ENCODE data around the gene MTA1. TPM values are rescaled to one million over a fixed set of nuclear protein-coding genes. Genes with fewer than 3 reads are reported as not detected.

The MTA1 gene
- total and polyA plus RNA-seq, 2 donors (not counting 1 experiment from before 2014, with no cell fraction given) = 137 to 147 TPM

GRCh38 chr14:105421723-105422615, 2.3 kb downstream of the MTA1 start:
- peaks cover 47% of the 10 kb centered on the region for H4K20me1 ChIP-seq (ENCODE audit: control insufficient read depth, insufficient read depth, low read length, poor library complexity, severe bottlenecking)
- peak overlapping the region; percentile 65 for H3K27ac Mint-ChIP-seq
- H3K36me3 ChIP-seq (replicated peaks in 1 of 2; ENCODE audit: control extremely low read depth in 1 of 2, control insufficient read depth in 1 of 2, extremely low read depth in 1 of 2, insufficient read depth in 2 of 2, low read length in 1 of 2) = peaks cover 0 to 6% of the 10 kb centered on the region in 2 experiments
- H3K9ac ChIP-seq (ENCODE audit: low read length) = peak overlapping the region; percentile 23
- peak overlapping the region; percentile 91 for H3K4me2 ChIP-seq (replicated peaks; ENCODE audit: low read depth, low read length, poor library complexity, severe bottlenecking)
- peaks cover 28 to 31% of the 10 kb centered on the region in 2 donors for H3K4me1 ChIP-seq (ENCODE audit: control insufficient read depth in 2 of 2, insufficient read depth in 2 of 2, low read length in 2 of 2)
- H3K9me3 Mint-ChIP-seq (ENCODE audit: insufficient read depth) = no peaks in the 10 kb centered on the region
- peaks cover 0 to 3% (median 0%) of the 10 kb centered on the region in 3 donors for H3K9me3 ChIP-seq (ENCODE audit: control extremely low read depth in 1 of 3, control insufficient read depth in 2 of 3, insufficient read depth in 1 of 3, low read length in 2 of 3)
- H3K27me3 ChIP-seq (replicated peaks in 1 of 4; ENCODE audit: control extremely low read depth in 1 of 4, control insufficient read depth in 3 of 4, insufficient read depth in 4 of 4, low read length in 3 of 4) = peaks cover 0 to 4% (median 0%) of the 10 kb centered on the region in 4 experiments
- peak overlapping the region; percentile 85 for H3K4me3 Mint-ChIP-seq
- no peak overlapping the region for H2AFZ ChIP-seq (ENCODE audit: insufficient read depth, low read depth, low read length, poor library complexity, severe bottlenecking)
- H3K27me3 Mint-ChIP-seq = no peaks in the 10 kb centered on the region
- peak overlapping the region in 1 of 2 donors; percentile 25 for H3K27ac ChIP-seq (ENCODE audit: low read length in 2 of 2)
- POLR2A ChIA-PET = interaction anchor here (0.6 kb wide), 1 partner anchor 8 kb away, joined by 7 read pairs; no protein-coding TSS in a partner anchor
- peak; percentile 33 for DNase-seq
- peaks cover 65% of the 10 kb centered on the region for H3K79me2 ChIP-seq (ENCODE audit: control insufficient read depth, insufficient read depth, low read length)
- no peak for TF ChIP-seq EZH2 (IDR thresholded peaks at IDR 0.05; ENCODE audit: borderline replicate concordance, insufficient read depth, low read depth, low read length, poor library complexity, severe bottlenecking)
- TF ChIP-seq CTCF (IDR thresholded peaks at IDR 0.05) = no peak
- intact Hi-C loops (cut with micrococcal nuclease) = no loop called here
- H3K4me1 Mint-ChIP-seq = peaks cover 34% of the 10 kb centered on the region
- CTCF ChIA-PET = interaction anchor here (0.9 to 1.5 kb wide), 2 partner anchors 59 to 68 kb away, joined by 3 to 6 read pairs; no protein-coding TSS in a partner anchor
- no peak for ATAC-seq (ENCODE audit: low read depth)
- no peak overlapping the region for H3K4me3 ChIP-seq (ENCODE audit: control extremely low read depth in 1 of 5, extremely low read depth in 1 of 5, insufficient read depth in 1 of 5, low read depth in 2 of 5, low read length in 4 of 5)
- 45% methylated on average over 30 of the region's 32 CpGs for WGBS (ENCODE audit: insufficient coverage)
